NCI-H82 treated with DMSO at 0.1 percent for 48 hours (cell line): ENCODE measurements around the gene VDR.

Experiments used
- DNase-seq: peaks from one replicate; lab custom pipeline; 2025; ENCODE audit not compliant: unreplicated experiment; lab: John Stamatoyannopoulos, UW

VDR gene

DNA sequence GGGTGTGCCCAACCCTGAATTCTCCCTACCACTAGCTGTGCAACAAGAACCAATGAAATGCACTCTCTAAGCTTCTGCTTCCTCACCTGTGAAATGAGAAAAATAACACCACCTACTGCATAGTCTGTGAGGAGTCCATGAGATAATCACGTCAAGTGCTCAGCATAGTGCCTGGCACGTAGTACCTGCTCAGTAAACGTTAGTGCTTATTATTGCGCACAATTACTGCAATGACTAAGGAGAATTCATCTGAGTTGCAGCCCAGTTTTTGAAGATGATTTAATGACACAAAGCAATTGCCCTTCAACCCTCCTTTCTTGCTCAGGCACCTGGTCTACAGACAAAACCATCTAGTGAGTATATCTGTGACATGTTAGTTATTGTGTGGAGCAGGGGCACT lies 8.8 kb downstream of the VDR start:
- no peak for DNase-seq

DNA sequence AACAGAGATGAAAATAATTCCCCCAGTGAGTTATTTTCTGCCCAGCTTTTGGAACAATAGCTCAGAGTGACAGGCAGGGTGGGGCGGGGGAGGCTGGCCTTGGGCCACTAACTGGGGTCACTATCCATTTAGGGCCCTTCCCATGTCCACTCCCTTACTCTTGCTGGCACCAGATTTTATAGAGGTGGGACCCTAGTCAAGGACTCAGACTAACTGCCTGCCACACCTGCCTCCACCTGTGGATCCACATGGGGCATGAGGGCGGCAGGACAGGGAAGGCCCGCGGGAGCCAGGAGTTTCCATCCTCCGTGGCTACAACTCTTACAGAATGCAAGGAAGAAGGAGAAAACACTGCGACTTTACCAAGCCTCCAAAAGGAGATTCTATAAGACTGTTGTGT lies 10.1 kb downstream of the VDR start:
- DNase-seq = no peak

DNA sequence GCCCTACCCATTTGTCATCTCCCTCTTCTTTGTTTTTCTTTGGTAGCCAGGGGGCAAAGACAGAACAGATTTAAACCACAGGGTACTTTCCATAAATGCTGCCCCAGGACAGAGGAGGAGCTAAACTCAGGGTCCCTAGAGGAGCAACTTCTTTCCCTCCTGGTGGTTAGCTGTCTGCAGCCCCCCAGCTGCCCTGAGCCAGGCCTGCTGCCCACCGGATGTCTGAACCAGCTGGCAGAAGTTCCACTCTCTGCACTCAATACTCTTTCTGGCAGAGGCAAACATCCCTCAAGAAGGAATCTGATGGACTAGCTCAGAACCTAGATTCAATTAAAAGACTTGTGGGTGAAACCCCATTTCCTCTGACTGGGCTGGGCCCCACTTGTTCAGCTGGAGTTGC lies 10.7 kb downstream of the VDR start:
- DNase-seq = no peak

DNA sequence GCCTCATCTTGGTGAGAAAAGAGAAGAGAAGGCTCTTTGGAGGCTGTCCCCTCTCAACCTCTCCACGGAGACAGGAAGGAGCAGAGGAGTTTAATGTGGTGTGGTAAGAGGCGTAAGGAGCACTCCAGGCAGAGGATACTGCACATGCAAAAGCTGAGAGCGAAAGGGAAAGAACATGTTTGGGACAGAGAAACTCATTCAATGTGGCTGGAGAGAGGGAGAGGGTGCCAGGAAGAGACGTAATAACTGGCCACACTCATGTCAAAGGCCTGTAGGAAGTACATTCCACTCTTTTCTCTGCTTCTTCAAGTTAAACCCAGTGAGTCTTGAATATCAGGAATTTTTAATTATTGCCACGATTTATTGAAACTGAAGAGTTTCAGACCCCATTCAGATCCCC lies 12.0 kb downstream of the VDR start:
- no peak for DNase-seq

DNA sequence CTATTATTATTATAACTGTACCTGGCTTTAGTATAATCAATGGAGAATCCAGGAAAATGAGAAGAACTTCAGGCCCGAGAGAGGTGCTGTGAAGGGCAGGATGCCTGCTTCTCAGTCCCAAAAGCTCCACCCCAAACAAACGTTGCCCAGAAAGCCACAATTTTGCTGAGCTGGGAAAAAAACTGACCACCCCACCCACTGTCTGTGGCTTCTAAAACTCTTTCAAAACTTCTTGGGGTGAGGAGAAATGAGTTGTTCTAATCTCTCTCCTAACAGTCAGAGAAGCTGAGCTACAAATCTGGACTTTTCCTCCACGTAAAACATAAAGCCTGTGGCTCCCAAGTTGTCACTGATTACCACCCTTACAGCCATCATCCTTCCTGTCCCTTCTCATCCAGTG lies 13.4 kb downstream of the VDR start:
- no peak for DNase-seq

DNA sequence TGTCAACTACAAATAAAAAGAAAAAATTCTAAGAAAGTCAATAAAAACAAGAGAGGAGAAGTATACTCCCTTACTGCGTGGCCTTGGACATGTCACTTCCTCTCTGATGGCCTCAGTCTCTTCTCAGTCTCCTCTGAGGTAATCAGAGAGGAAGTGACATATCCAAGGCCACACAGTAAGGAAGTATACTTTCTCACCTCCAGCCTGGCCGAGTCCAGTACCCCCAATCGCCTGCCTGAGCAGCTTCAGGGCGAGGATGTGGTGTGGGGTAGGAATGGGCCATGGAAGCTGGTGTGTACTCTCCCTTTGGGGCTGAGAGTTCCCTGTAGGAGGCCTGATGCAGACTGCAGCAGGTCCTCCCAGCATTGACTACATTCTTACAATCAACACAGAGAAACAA lies 15.8 kb downstream of the VDR start:
- no peak for DNase-seq

DNA sequence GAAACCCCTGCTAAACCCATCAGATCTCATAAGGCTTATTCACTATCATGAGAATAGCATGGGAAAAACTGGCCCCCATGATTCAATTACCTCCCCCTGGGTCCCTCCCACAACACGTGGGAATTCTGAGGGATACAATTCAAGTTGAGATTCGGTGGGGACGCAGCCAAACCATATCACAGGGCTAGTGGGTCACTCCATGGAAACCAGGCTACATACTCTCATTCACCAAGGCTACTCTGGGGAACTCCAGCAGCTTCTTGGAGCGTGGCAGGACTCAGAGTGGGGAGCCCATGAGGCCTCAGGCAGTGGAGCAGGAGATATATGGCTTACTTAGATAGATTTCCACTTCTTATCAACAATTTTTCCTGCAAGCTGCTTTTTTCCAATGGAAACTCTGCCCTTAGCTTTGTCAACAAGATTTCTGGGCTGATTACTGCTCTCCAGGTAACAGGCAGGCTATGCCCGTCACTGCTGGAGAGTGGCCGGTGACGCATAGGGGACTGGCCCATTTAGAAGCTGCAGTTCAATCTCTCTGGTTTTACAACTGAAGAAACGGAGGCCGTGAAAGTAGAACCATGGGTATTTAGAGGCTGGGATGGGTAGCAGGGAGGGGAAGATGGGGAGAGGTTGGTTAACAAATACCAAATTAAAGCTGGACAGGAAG lies 16.5 kb downstream of the VDR start:
- DNase-seq = no peak

DNA sequence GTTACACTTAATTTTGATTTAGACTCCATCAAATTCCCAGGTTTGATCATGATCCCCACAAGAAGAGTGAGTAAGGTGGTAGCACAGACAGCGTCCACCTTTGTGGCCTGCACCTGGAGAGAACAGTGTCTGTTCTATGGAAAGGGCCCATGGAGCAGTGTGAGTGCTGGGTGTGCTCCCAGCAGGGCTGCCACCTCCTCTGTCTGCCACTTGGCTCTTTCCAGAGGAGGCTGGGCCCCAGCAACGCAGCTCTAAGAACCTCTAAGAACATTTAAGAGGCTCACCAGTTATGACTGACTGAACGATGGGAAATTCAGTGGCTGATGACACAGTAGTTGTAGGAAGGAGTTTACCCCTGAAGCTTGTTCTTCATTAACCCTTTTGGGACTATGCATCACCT lies 17.3 kb downstream of the VDR start:
- DNase-seq = no peak

DNA sequence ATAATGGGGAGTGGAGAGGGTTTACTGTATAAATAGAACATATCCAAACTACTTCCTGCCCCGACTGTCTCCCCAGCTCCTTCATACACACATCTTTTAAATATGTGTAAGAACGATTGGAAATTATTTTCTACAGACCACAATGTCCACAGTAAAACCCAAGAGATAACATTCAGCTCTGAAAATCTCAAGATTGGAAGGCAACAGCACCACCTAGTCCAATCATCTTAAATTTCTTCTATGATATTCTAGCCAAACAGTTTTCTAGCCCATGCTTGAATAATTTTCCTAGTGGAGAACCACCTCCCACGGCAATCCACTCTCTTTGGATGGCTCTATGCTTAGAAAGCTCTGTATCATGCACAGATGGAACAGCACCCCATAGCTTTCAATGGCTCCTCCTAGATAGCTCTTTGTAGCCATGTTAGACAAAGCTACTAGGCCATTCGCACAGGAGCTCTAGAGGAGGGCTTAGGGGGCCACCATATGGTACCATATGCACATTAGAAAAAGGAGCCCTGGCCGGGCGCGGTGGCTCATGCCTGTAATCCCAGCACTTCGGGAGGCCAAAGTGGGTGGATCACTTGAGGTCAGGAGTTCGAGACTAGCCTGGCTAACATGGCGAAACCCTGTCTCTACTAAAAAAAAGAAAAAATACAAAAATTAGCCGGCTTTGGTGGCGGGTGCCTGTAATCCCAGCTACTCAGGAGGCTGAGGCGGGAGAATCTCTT lies 18.1 kb downstream of the VDR start:
- no peak for DNase-seq

DNA sequence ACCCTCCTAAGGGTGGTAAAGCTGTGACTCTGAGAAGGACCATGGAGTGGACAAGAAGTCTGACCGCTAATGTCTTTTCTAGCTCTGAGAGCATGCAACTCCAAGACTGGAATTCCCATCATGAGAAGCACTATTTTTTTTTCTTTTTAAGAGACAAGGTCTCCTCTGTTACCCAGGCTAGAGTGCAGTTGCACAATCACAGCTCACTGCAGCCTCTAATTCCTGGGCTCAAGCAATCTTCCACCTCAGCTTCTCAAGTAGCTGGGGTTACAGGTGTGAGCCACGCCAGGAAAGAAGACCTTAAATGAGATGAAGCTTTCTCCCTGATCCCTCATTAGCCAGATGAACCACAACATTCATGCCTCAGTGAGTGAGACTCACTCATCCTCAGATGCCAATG lies 19.2 kb downstream of the VDR start:
- DNase-seq = no peak

DNA sequence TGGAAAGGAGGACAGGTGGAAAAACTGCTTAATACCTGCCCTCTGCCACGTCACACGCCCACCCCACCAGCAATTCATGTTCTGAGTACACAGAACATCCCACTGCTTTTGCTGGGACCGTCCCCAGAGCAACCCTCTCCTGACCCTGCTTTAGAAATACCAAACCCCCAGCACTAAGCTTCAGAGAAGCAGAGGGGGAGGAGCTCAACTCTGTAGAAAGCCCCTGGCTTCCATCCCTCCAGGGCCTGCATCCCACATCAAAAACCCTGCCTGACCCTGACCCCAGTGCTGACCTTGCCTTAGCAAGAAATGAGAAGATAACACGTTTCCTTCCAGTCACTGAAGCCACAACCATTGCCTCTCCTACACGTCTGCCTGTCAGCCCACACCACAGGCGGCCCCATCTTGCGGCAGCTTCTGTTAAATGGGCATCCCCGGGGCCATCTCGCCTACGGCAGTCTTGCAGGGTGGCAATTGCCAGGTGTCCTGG lies 19.7 kb downstream of the VDR start:
- no peak for DNase-seq

DNA sequence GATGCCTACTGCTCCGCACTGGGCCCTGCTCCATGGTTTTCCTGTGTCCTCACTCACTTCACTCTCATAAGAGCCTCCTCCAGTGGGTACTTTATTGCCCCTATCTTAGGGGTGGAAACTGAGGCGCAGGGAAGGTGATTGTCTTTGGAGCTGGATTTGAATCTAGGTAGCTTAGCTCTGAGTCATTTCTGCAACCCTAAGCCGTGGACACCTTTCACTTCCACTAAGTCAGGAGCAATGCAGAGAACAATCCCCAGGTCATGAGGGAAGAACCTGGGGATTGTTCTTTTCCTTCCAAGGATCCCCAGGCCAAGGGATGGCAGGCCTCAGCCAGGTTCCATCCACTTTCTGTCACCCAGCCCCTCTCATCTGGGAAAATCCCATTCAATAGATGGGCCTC lies 20.3 kb downstream of the VDR start:
- no peak for DNase-seq

DNA sequence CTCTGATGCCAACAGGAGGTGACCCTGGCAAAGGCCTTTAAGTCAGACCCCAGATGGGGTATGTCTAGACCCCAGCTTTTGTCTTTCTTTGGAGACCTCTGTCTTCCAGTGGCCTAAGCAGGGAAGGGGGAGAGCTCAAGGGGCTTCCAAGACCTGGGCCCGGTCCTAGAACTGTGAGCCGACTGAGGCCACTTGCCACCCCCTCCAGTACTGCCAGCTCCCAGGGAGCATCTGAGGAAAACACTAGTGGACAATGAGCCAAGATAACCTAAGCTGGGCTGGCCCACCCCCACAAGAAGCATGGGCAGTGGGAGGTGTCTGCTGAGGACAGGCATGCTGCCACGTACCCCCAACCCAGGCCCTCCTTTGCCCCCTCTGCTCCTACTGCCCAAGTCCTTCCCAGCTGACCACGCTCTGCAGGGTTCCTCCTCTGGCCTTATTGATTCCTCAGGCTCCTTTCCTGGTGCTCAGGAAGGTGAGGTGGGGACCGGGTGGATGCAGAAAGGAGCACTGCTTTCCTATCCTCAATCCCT lies 21.1 kb downstream of the VDR start:
- DNase-seq = no peak

DNA sequence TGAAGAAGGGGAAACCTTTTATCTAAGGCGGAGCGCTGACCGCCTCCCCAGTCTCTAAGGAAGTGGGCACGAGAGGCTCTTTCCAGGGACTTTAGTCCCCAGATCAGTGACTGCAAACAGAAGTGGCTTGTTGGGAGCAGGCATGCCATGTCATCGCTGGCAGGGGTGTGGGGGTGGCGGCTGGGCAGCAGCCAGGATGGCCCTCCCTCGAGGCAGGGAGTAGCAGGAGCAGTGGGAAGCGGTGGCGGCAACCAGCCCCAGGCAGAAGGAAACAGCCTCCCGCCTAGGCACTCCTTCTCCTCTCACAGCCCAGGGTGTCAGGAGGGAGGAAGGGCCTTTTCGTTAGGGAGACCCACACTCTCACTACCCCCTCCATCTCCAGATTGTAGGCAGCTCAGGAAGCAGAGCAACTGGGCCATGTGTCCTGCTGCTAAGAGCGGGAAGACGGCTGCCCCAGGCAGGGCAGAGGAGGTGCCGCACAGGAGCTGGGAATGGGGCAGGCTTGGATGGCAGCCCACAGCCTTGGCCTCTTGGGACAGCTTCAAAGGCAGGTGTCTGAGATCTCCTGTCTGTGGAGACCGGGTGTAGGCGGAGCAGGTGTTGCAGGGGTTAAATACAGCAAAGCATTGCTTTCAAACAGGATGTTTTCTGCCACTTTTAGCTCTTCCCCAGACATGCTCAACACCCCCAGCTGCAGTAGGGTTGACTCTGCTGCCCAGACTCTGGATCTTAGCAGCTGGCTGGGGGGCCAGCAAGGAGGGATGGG lies 21.8 kb downstream of the VDR start:
- DNase-seq = no peak

DNA sequence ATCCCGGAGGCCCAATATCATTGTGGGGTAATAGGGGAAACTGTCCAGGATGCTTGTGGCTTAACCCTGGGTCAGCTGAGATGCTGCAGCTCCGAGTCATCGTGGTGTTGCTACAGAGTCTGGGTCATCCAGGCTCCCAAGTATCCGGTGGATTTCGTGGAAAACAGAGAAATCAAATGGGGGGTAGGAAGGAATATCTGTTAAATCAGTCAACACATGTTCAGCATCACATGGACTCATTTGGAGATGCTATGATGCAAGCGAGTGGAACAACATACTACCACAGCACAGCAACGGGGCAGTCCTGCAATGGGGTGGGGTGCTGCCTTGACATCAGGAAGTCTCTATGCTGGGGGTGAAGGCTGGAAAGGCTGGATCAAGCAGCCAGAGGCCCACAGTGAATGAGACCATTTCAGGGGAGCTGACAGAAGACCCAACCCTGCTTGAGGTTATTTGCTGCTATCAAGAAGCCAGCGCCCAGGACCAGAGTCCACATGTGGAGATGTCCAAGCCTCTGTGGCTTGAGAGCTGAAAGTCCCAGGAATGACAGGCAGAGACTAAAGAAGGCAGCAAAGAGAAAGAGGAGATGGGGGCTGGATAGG lies 22.9 kb downstream of the VDR start:
- DNase-seq = no peak

DNA sequence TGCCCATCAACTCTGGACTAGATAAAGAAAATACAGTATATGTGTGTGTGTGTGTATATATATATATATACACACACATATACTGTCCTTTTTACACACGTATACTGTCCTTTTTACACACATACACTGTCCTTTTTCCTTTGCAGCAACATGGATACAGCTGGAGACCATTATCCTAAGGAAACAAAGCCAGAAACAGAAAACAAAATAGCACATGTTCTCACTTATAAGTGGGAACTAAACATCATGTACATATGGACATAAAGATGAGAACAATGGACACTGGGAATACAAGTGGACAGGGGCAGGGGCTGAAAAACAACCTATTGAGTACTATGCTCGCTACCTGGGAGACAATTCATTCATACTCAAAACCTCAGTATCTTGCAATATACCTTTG lies 23.7 kb downstream of the VDR start:
- no peak for DNase-seq

DNA sequence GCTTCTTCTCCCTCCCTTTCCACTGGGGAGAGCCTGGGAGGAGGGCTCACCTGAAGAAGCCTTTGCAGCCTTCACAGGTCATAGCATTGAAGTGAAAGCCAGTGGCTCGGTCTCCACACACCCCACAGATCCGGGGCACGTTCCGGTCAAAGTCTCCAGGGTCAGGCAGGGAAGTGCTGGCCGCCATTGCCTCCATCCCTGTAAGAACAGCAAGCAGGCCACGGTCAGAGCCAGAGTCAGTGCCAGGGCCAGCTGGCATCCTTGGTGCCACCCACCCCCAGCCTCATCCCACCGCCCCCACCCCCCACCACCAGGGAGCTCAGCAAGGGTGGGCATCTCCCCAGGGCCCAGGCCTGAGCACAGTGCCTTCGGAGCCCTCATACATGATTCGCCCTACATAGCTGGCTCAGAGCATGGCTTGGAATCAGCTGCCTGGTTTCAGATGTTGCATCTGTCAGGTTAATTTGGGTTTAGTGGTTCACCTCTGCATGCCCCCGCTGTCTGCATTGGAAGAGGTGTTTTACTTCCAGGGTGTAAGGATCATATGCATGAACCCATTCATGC lies 25.8 kb downstream of the VDR start:
- no peak for DNase-seq

DNA sequence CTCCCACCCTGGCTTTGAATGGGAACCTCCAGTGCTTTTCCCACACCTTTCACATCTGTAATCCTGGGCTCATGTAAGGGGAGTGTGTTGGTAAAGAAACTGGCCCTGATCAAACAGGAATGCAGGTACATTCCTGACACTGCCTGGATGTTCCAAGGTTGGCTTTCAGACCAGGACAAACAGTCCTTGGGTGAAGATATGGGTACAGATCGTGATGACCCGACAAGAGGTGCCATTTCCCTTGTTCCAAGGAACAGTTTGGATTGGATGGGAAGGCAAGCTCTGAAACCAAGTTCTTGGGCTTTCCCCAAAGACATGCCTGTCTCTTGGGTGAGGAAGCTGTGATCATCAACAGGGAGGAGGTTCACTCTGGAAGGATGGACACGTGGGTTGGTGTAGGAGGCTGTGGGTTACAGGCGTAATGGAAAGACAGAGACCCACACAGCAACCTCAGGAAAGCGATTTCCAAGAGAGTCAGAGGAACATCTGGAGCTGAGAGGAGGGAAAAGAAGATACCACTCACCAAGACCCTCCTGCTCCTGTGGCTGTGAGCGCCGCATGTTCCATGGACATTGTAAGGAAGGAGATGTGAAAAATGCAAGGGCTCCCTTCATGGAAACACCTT lies 26.4 kb downstream of the VDR start:
- no peak for DNase-seq

DNA sequence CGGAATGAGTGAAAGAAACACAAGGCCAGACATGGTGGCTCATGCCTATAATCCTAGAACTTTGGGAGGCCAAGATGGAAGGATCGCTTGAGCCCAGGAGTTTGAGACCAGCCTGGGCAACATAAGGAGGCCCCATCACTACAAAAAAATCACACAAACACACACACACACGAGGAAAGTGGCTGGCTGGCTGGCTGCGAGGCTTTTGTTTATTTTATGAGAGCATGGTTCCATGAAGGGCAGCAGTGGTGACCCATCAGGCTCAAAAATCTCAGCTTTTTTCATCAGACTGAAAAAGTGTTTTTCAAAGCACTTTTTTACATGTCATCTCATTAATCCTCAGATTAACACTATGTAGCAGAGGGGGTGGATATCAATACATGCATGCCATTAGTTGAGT lies 27.7 kb downstream of the VDR start:
- DNase-seq = no peak

DNA sequence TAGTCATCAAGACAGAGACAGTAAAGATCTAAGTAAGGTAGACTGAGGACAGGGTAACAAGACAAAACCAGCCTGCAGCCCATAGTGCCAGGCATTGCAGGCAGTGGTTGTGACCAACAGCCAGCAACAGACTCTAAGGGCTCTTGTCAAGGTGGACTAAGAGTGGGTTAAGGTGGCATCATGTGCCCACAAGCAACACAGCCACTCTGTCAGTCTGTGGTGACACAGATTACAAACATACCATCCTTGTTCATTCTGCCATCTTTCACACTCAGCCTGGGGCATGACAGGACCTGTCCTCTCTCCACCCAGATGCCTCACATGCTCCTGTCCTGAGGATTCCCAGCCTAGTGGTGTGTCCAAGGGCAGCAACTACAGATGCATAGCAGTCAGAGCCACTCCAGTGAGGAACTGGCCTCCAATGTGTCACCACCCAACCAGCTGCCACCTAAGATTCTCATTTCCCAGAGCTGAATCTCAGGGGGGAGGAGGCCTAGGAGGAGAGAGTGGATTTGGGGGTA lies 28.3 kb downstream of the VDR start:
- no peak for DNase-seq
